Type B pancreatic cell (in vitro differentiated cells): ENCODE results near the gene FAF1. TPM values are rescaled to one million over a fixed set of nuclear protein-coding genes. Genes with fewer than 3 reads are reported as not detected.

Experiments
- DNase-seq: peaks from one replicate; pipeline ENCODE4 v3.0.0; 2021; ENCODE audit warnings: mixed read lengths; ENCODE audit not compliant: unreplicated experiment; ENCODE audit errors: extremely low spot score
- H3K27ac Mint-ChIP-seq: 2 replicates; pipeline ENCODE4 v1.8.0; 2021; ENCODE audit warnings: mild to moderate bottlenecking, mixed read lengths
- H3K27me3 Mint-ChIP-seq: 2 replicates; pipeline ENCODE4 v1.8.0; 2021; ENCODE audit warnings: mixed read lengths
- H3K36me3 Mint-ChIP-seq: 2 replicates; pipeline ENCODE4 v1.8.0; 2021; ENCODE audit warnings: mixed read lengths
- H3K4me1 Mint-ChIP-seq: one replicate; pipeline ENCODE4 v1.8.0; 2021; ENCODE audit warnings: mixed read lengths; ENCODE audit not compliant: unreplicated experiment
- H3K4me3 Mint-ChIP-seq: 2 replicates; pipeline ENCODE4 v1.8.0; 2021; ENCODE audit warnings: mild to moderate bottlenecking, mixed read lengths
- H3K9me3 Mint-ChIP-seq: 2 replicates; pipeline ENCODE4 v1.8.0; 2021; ENCODE audit warnings: mixed read lengths
- total RNA-seq: library from RNA; stranded (reverse); gene quantifications from 2 replicates; pipeline ENCODE4 v1.2.1, GENCODE V29; 2021; ENCODE audit warnings: low replicate concordance
- TF ChIP-seq, protein P1 (sequence below): fragments of 200-600 bp; sonication (generic); conservative IDR thresholded peaks from 2 replicates; pipeline ENCODE4 v1.5.0; 2021; ENCODE audit warnings: antibody characterized with exemption, mild to moderate bottlenecking

Gene FAF1
- total RNA-seq, 1 donor from 2014 or later: 49.9 TPM

DNA sequence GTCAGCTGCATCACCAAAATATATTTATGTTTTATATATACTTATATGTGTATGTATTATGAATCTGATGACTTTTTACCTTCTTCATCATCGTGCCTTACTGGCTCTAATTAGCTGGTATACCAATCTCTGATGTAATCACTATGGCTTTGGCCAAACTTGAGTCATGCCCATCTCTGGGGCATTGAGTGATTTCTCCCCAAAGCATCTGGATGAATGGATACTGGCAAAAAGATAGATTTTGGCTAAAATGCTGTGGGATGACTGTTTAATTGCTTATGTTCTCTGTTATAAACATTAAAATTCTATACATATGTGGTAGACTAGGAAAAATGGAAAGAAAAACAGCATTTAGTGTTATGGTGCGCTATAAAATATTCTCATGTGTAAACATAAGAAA is 29.6 kb upstream of the FAF1 start:
- H3K4me3 Mint-ChIP-seq: no peak overlapping the region

DNA sequence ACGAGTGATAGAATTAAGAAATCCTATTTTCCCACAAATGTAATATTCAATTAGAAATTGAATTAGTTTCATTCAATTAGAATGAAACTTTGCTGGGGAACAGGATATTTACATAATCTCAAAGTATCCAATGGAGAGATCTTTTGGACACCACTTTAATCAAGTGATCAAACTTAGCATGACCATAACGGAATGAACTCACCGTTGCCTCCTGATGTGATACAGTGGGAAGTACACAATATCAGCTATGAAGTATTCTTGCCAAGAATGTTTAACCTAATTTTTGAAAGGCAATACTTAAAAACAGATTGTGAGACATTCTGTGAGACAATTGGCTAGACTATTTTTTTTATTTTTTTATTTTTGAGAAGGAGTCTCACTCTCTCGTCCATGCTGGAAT is 26.6 kb upstream of the FAF1 start:
- DNase-seq: no peak
- no peaks in the 10 kb centered on the region for H3K9me3 Mint-ChIP-seq
- no peaks in the 10 kb centered on the region for H3K36me3 Mint-ChIP-seq
- H3K27ac Mint-ChIP-seq: no peak overlapping the region
- H3K4me3 Mint-ChIP-seq: no peak overlapping the region
- peaks cover 53% of the 10 kb centered on the region for H3K27me3 Mint-ChIP-seq
- no peaks in the 10 kb centered on the region for H3K4me1 Mint-ChIP-seq
- TF ChIP-seq, protein P1, sequence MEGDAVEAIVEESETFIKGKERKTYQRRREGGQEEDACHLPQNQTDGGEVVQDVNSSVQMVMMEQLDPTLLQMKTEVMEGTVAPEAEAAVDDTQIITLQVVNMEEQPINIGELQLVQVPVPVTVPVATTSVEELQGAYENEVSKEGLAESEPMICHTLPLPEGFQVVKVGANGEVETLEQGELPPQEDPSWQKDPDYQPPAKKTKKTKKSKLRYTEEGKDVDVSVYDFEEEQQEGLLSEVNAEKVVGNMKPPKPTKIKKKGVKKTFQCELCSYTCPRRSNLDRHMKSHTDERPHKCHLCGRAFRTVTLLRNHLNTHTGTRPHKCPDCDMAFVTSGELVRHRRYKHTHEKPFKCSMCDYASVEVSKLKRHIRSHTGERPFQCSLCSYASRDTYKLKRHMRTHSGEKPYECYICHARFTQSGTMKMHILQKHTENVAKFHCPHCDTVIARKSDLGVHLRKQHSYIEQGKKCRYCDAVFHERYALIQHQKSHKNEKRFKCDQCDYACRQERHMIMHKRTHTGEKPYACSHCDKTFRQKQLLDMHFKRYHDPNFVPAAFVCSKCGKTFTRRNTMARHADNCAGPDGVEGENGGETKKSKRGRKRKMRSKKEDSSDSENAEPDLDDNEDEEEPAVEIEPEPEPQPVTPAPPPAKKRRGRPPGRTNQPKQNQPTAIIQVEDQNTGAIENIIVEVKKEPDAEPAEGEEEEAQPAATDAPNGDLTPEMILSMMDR: no peak

More for the DNA sequence above, 29.6 kb upstream of the FAF1 start:
- Mint-ChIP-seq H3K4me1 (no peaks in the 10 kb centered on the region), H3K27me3 (peaks cover 28% of the 10 kb centered on the region), H3K27ac (no peak overlapping the region), H3K9me3 (no peaks in the 10 kb centered on the region), H3K36me3 (no peaks in the 10 kb centered on the region)
- TF ChIP-seq, protein P1: no peak
- DNase-seq: no peak

DNA sequence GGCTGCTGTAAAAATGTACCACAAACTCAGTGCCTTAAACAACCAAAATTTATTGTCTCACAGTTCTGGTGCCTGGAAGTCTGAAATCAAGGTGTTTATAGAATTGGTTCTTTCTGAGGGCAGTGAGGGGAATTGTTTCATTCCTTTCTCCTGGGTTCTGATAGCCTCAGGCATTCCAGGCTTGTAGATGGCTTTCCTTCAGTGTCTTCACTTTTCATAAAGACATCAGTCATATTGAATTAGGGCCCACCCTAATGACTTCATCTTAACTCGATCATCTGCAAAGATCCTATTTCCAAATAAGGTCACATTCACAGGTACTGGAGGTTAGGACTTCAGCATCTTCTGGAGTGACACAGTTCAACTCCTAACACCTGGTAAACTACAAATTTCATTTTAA is 25.0 kb upstream of the FAF1 start:
- no peak overlapping the region for H3K27ac Mint-ChIP-seq
- H3K9me3 Mint-ChIP-seq: no peaks in the 10 kb centered on the region
- H3K27me3 Mint-ChIP-seq: peaks cover 67% of the 10 kb centered on the region
- H3K36me3 Mint-ChIP-seq: no peaks in the 10 kb centered on the region
- no peak overlapping the region for H3K4me3 Mint-ChIP-seq
- no peaks in the 10 kb centered on the region for H3K4me1 Mint-ChIP-seq
- TF ChIP-seq, protein P1: no peak
- no peak for DNase-seq

DNA sequence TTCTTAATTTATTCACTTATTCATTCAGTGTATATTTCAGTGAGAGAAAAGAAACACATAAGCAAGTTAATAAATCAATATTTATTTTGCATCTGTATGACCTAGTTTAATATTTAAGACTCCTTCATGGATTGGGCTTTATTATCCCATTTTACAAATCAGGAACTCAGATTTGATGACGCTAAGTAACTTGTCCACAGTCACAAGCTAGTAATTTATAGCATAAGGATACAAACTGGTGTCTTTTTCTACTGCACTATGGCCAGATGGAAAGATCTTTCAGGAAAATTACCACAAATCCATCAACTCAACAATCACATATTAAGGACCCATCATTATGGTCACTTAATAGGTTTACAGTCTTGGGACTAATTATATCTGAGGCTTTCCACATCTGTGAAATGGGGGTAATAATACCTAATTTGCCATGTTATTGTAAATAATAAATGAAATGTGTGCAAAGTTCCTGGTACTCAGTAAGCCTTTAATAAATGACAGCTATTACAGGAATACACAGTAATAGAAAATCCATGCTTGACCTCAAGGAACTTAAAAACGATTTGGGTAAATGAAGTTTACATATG is 23.2 kb upstream of the FAF1 start:
- DNase-seq: no peak
- Mint-ChIP-seq H3K4me1 (peaks cover 7% of the 10 kb centered on the region), H3K9me3 (no peaks in the 10 kb centered on the region), H3K27me3 (peaks cover 80% of the 10 kb centered on the region), H3K4me3 (no peak overlapping the region), H3K36me3 (no peaks in the 10 kb centered on the region), H3K27ac (no peak overlapping the region)
- TF ChIP-seq, protein P1: no peak

DNA sequence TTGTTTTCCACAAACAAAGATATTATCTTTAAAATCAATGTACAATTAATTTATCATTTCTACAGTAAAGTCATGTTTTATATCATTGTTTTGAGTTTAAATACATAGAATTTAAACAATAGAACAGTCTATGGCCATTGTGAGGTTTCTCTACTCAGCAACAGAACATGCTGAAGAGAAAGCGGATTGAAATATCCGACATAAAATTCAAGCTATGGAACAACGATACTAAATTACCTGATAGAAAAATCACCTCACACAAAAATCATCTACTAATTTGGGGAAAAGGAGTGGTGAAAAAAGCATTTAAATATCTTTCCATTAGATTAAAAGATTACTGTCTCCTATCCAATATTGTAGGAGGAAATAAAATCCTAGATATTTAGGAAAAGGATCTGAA is 22.5 kb upstream of the FAF1 start:
- H3K36me3 Mint-ChIP-seq: no peaks in the 10 kb centered on the region

More for the DNA sequence above, 22.5 kb upstream of the FAF1 start:
- peaks cover 7% of the 10 kb centered on the region for H3K4me1 Mint-ChIP-seq
- no peak for DNase-seq
- no peak overlapping the region for H3K27ac Mint-ChIP-seq
- TF ChIP-seq, protein P1: no peak
- no peaks in the 10 kb centered on the region for H3K9me3 Mint-ChIP-seq
- H3K4me3 Mint-ChIP-seq: no peak overlapping the region
- H3K27me3 Mint-ChIP-seq: peaks cover 84% of the 10 kb centered on the region
